AG09319 (cell line): ENCODE results near the gene SGF29.
"Not testable (repeated sequence)": the region's sequence is repeated elsewhere in the genome, so short reads cannot be mapped to it uniquely, and the experiment has no call there.

ENCODE experiments used
- DNase-seq: peaks from one replicate; pipeline ENCODE4 v3.0.0-alpha.2; 2010; ENCODE audit warnings: low read depth; ENCODE audit errors: extremely low read depth
- CTCF ChIP-seq: IDR thresholded peaks from 2 replicates; pipeline ENCODE4 v1.5.1; 2011; ENCODE audit warnings: low read depth, mild to moderate bottlenecking, inconsistent platforms, low read length, moderate library complexity

The SGF29 gene

GRCh38 chr16:28514246-28514645, 39.5 kb upstream of the SGF29 start:
- DNase-seq, result no peak
- TF ChIP-seq CTCF, result no peak

GRCh38 chr16:28520672-28521071, 33.0 kb upstream of the SGF29 start:
- DNase-seq, result no peak
- no peak for TF ChIP-seq CTCF

GRCh38 chr16:28521436-28521835, 32.3 kb upstream of the SGF29 start:
- no peak for DNase-seq
- no peak for TF ChIP-seq CTCF

GRCh38 chr16:28522792-28523191, 30.9 kb upstream of the SGF29 start:
- DNase-seq, result no peak
- no peak for TF ChIP-seq CTCF

- TF ChIP-seq CTCF, result no peak
- no peak for DNase-seq
Observed at GRCh38 chr16:28524681-28525171, 29.0 kb upstream of the SGF29 start.

- DNase-seq, result no peak
- TF ChIP-seq CTCF, result no peak
Observed at GRCh38 chr16:28526201-28527099, 27.3 kb upstream of the SGF29 start.

- not testable (repeated sequence) for DNase-seq
Observed at GRCh38 chr16:28527100-28527785, 26.5 kb upstream of the SGF29 start.
